ENCODE data around the gene ZNF479.

GRCh38 chr7:57177856-57178767 lies 45.9 kb upstream of the ZNF479 start:
- TF ChIP-seq CTCF (IDR thresholded peaks at IDR 0.05) = no peak
- no peak for TF ChIP-seq POLR2A (IDR thresholded peaks at IDR 0.05)

Data from adrenal gland (tissue), 5 donors.